ENCODE results near the gene CYP2J2. TPM values are rescaled to one million over a fixed set of nuclear protein-coding genes. Genes with fewer than 3 reads are reported as not detected.

The CYP2J2 gene
- total RNA-seq, 3 donors from 2014 or later, result 21.8 to 58.6 (median 45.6) TPM

DNA sequence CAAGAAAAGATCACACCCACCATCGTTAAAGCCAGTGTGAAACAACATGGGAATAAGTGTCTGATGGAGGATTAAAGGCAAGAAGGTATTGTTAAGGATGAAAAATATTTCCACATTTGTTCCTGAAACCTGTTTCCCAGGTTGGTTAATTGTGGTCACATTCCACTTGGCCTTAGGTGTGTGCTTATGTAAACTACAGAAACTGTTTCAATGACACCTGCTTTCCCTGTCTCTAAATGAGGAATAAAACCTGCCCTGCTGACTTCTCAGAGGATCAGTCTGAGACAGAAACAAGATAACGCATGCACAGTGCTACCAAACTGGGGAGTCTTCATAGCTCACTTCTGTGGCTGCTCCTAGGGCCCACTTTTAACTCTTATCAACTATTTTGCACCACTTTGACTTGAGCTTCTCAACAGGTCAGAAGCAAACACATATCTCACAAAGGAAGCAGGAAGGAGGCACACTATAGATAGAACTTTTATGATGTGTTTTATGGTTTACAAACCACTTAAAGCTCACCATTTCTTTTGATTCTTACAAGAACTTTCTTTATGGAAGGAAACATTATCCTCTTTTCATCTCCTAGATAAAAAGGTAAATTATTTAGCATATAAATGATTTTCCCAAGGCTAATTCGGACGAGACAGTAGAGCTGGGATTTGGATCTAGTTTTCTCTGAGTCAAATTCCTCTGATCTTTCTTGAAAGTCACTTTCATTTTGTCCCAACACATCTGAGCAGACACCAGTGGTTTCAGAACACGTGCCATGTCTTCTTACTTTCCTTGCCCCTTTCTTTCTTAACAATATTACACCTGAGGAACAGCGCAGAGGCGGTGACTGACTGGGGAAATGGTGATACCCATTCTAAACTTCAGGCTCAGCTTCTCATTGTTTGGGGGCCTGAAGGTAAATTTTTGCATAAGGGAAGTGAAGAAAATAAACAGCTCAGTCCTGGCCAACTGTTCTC lies 33.4 kb downstream of the CYP2J2 start:
- H3K4me1 ChIP-seq (ENCODE audit: low read depth), result peaks cover 28% of the 10 kb centered on the region
- peak in 1 of 3 donors; percentile 56 for DNase-seq
- peak; percentile 87 for ATAC-seq
- no peaks in the 10 kb centered on the region for H3K36me3 ChIP-seq (ENCODE audit: low read depth)
- intact Hi-C loops (cut with DNase I, micrococcal nuclease), result no loop called here
- H3K4me3 ChIP-seq, result no peak overlapping the region
- H3K9me3 ChIP-seq, result peaks cover 4% of the 10 kb centered on the region
- TF ChIP-seq, protein P1, sequence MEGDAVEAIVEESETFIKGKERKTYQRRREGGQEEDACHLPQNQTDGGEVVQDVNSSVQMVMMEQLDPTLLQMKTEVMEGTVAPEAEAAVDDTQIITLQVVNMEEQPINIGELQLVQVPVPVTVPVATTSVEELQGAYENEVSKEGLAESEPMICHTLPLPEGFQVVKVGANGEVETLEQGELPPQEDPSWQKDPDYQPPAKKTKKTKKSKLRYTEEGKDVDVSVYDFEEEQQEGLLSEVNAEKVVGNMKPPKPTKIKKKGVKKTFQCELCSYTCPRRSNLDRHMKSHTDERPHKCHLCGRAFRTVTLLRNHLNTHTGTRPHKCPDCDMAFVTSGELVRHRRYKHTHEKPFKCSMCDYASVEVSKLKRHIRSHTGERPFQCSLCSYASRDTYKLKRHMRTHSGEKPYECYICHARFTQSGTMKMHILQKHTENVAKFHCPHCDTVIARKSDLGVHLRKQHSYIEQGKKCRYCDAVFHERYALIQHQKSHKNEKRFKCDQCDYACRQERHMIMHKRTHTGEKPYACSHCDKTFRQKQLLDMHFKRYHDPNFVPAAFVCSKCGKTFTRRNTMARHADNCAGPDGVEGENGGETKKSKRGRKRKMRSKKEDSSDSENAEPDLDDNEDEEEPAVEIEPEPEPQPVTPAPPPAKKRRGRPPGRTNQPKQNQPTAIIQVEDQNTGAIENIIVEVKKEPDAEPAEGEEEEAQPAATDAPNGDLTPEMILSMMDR (IDR thresholded peaks at IDR 0.05), result no peak

DNA sequence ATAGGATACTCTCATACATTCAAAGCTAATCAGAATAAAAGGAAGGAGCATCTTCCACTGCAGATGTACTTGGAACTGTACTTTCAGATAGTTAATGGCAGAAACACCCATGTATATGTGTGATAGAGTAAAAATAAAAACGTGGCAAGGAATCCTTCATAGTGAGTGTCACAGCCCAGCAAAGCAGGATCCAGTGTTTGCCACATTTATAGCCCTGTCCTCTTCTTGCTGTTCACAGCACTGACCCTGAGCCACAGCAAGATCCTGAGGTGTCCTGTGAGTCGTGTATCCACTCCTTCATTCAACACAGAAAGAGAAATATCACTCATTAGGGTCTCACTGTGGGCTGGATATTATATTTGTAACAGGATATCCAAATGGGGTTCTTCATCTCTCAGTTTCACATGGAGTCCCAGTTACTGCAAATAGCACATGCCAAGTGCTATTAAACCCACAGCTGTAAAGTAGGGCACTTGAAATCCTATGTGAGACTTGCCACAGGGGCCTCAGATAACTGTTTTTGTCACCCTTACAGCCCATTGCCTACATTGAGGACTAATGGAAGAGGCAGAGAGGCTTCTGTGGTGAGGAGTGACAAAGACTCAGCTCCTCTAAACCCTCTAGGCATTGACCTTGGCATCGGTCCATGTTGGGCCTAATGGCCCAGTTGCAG lies 41.3 kb downstream of the CYP2J2 start:
- no peaks in the 10 kb centered on the region for H3K36me3 ChIP-seq (ENCODE audit: low read depth)

DNA sequence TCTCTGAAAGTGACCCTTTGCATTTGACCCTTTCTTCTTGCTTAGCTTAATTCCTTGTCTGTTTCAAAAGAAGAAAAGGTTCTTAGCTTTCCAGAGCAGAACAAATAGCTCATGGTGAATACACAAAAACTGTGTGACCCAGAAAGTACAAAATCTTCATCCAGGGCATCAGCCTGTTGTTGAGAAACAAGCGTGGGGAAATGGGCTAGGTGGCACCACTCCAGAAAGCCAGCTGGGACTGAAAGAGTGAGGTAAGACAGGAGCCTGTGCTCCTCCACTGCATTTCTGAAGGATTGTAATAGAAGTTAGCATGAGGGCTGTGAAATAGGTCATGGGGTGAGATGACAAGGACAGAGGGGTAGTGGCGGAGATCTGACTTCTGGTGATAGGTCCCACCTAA lies 45.8 kb downstream of the CYP2J2 start:
- H3K4me3 ChIP-seq, result no peak overlapping the region
- no peak for DNase-seq
- TF ChIP-seq, protein P1 (IDR thresholded peaks at IDR 0.05), result no peak
- H3K36me3 ChIP-seq (ENCODE audit: low read depth), result no peaks in the 10 kb centered on the region
- peaks cover 7% of the 10 kb centered on the region for H3K4me1 ChIP-seq (ENCODE audit: low read depth)
- no peak for ATAC-seq
- no peaks in the 10 kb centered on the region for H3K9me3 ChIP-seq
- intact Hi-C loops (cut with DNase I, micrococcal nuclease), result no loop called here

More for the DNA sequence above, 41.3 kb downstream of the CYP2J2 start:
- TF ChIP-seq, protein P1 (IDR thresholded peaks at IDR 0.05), result no peak
- peak; percentile 43 for ATAC-seq
- H3K4me1 ChIP-seq (ENCODE audit: low read depth), result no peaks in the 10 kb centered on the region
- no peak overlapping the region for H3K4me3 ChIP-seq
- intact Hi-C loops (cut with DNase I, micrococcal nuclease), result no loop called here
- peaks cover 4% of the 10 kb centered on the region for H3K9me3 ChIP-seq
- DNase-seq, result no peak

DNA sequence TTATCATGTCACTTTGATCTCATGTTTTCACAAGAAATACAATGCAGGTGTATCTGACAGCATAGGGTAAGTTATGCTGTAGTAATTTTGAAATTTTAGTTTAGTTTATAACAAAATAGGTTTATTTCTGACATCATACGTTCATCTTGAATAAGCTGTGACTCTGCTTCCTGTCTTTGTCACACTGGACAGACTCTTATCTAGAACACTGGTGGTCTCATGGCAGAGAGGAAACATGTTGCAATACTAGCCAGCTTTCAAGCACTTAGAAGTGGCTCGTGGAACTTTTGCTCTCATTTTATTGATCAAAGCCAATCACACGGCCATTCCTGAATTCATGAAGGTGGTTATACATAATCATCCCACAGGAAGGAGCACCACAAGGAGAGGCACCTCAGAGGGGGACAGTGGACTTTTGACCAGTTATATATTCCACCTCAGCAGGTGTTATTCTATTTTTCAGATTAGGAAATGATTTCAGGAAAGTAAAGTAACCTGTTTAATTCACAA lies 46.5 kb downstream of the CYP2J2 start:
- Histone ChIP-seq H3K4me1 (ENCODE audit: low read depth) (peaks cover 7% of the 10 kb centered on the region), H3K36me3 (ENCODE audit: low read depth) (no peaks in the 10 kb centered on the region), H3K4me3 (no peak overlapping the region), H3K9me3 (no peaks in the 10 kb centered on the region)
- intact Hi-C loops (cut with DNase I, micrococcal nuclease), result loop anchor here in 1 of 2 donors (2.0 kb wide), 1 partner anchor 67 kb away; no protein-coding TSS in a partner anchor
- no peak for DNase-seq
- peak; percentile 37 for ATAC-seq
- TF ChIP-seq, protein P1 (IDR thresholded peaks at IDR 0.05), result no peak

DNA sequence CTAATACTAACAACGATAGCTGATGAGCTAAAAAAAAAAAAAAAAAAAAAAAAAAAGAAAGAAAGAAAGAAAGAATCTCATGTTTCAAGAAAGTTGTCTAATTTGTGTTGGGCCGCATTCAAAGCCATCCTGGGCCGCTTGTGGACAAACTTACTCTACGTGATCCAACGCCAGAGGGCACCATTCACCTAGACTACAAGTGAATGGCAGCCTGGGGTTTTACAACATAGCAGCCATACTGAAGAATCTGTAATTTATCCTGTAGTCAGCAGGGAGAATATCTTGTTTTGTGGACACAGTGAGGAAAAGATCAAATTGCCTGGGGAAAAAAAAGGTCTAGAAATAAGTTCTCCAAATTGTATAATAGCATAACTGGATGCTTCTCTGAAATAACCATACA lies 47.0 kb downstream of the CYP2J2 start:
- H3K9me3 ChIP-seq, result no peaks in the 10 kb centered on the region
- no peak overlapping the region for H3K4me3 ChIP-seq
- ATAC-seq, result peak; percentile 99
- H3K4me1 ChIP-seq (ENCODE audit: low read depth), result peaks cover 7% of the 10 kb centered on the region
- TF ChIP-seq, protein P1 (IDR thresholded peaks at IDR 0.05), result no peak
- DNase-seq, result peak in 2 of 3 donors; percentile 76 to 97
- no peaks in the 10 kb centered on the region for H3K36me3 ChIP-seq (ENCODE audit: low read depth)
- intact Hi-C loops (cut with DNase I, micrococcal nuclease), result loop anchor here in 1 of 2 donors (2.0 kb wide), 1 partner anchor 67 kb away; no protein-coding TSS in a partner anchor

Data from mucosa of descending colon (tissue), 3 donors.